HG03460 (cell line): ENCODE results near the gene VRK3.
"Not testable (repeated sequence)": the region's sequence is repeated elsewhere in the genome, so short reads cannot be mapped to it uniquely, and the experiment has no call there.

Experiments
- ATAC-seq: cut with Tn5 transposase; IDR thresholded peaks from one replicate; pipeline ENCODE4 v1.9.1; 2021; ENCODE audit not compliant: unreplicated experiment

The VRK3 gene, protein sequence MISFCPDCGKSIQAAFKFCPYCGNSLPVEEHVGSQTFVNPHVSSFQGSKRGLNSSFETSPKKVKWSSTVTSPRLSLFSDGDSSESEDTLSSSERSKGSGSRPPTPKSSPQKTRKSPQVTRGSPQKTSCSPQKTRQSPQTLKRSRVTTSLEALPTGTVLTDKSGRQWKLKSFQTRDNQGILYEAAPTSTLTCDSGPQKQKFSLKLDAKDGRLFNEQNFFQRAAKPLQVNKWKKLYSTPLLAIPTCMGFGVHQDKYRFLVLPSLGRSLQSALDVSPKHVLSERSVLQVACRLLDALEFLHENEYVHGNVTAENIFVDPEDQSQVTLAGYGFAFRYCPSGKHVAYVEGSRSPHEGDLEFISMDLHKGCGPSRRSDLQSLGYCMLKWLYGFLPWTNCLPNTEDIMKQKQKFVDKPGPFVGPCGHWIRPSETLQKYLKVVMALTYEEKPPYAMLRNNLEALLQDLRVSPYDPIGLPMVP

GRCh38 chr19:50025022-50025793 is at the start of gene VRK3:
Gene VRK3, minus strand, starts transcription at chr19:50025372. Its CDS starts 9,210 bp downstream, at chr19:50016162.
- ATAC-seq = peak; percentile 64

GRCh38 chr19:50068382-50068781 is 43.2 kb upstream of the VRK3 start:
- not testable (repeated sequence) for ATAC-seq

DNA sequence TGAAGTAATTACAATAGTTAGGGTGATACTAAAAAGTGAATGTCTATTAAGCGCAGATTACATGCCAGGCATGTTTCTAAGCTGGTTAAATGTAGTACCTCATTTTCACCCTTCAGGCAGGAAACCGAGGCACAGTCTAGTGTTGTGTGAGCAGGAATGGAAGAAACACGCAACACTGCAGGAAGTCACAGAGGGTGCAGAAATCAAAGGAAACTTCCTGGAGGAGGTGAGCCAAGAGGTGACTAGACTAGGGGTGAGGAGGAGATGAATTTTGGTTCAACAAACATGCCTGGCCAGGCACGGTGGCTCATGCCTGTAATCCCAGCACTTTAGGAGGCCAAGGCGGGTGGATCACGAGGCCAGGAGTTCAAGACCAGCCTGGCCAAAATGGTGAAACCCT is 42.4 kb upstream of the VRK3 start:
- ATAC-seq = no peak

DNA sequence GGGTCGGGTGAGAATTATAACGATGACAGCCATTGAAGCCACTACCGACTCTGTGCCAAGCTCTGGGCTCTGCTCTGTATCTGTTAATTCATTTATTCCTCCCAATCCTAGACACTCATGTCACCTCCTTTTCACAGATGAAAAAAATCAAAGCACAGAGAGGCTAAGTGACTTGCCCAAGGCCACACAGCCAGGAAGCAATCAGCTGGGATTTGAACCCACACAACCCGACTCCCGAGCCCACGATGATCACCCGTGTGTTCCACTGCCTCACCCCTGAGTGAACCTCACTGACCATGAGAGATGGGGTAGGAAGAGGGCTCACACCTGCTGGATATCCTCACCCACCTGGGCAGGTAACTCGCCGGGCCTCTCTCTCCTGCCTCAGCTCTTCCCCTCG is 40.8 kb upstream of the VRK3 start:
- ATAC-seq = no peak

DNA sequence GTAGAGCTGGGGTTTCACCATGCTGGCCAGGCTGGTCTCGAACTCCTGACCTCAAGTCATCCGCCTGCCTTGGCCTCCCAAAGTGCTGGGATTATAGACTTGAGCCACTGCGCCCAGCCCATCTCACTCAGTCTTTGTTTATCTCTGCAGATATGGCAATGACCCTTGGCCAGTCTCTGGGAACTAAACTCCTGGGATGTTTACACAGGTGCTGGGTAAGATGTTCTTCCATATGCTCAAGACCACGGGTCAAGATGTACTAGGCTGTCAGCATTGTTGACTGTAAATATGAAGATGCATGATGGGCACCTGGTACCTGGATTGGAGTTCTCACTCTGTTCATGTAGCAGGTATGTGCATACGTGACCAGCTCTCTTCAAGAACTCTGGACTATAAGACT is 36.5 kb upstream of the VRK3 start:
- no peak for ATAC-seq

DNA sequence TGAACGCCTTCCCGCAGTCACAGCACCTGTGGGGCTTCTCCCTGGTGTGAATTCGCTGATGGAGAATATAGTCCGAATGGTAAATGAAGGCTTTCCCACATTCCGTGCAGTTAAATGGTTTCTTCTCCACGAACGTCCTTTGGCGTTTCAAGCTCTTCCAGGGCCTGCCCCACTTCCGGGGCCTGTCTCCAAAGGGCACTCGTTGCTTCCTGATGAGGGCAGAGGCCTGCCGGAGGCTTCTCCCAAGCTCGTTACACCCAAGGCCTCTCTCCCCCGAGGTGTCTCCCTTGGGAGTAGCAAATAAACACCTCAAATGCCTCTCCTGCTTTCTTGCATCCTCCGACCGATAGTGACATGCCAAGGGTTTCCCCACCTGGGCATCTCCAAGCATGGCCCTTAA is 34.9 kb upstream of the VRK3 start:
- no peak for ATAC-seq

GRCh38 chr19:50059045-50059444 is 33.9 kb upstream of the VRK3 start:
- no peak for ATAC-seq

DNA sequence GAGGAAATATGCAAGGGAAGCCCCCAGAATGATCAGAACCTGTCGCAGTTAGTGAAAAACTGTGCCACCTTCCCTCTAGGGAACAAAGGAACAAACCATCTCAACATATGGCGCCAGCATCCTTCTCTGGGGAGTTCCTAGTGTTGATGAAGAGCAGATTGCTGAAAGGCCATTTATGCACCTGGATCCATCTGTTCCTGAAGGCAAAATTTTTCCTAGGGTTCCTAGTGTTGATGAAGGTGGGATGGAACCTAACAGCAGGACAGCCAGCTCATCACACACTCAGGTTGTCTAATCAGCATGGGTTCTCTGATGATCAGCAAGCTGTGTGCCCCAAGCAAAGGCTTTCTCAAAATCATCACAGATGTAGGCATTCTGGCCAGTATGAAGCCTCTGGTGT is 33.3 kb upstream of the VRK3 start:
- no peak for ATAC-seq

- ATAC-seq = no peak
These were observed 27.9 kb upstream of the VRK3 start for GRCh38 chr19:50053119-50053518.

DNA sequence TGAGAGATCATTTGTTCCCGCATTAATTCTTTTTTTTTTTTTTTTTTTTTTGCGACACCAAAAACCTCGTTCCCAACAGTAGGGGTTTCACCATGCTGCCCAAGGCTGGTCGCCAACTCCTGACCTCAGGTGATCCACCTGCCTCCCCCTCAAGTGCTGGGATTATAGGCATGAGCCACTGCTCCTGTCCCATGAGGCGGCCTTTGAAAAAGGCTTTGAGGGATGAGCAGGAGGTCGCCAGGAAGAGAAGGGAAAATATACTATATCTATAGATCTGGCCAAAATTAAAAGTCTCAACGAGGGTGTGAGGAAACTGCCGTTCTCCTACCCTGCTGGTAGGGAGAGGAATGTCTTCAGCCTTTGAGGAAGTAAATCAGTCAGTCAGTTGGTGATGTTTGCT is 26.8 kb upstream of the VRK3 start:
- no peak for ATAC-seq

- not testable (repeated sequence) for ATAC-seq
These were observed 26.2 kb upstream of the VRK3 start for GRCh38 chr19:50051228-50051895.

- ATAC-seq = no peak
These were observed 25.4 kb upstream of the VRK3 start for GRCh38 chr19:50050406-50051227.

DNA sequence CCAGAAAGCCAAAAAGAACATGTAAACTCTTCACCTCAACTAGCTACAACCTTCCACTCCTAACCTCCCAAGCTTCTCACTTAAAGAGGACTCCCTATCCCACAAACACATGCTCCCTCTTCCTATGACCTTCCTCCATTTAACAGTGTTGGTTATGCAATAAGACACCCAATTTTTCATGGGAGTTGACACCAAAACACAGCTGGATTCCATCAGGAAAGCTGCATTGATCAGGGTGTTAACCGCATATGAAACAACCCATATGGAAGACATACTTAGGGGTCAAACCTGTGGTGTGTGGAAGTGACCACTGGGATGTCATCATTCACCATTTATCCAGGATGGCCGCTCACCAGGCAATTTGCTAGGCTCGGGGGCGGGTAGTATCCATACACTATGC is 22.5 kb upstream of the VRK3 start:
- no peak for ATAC-seq

DNA sequence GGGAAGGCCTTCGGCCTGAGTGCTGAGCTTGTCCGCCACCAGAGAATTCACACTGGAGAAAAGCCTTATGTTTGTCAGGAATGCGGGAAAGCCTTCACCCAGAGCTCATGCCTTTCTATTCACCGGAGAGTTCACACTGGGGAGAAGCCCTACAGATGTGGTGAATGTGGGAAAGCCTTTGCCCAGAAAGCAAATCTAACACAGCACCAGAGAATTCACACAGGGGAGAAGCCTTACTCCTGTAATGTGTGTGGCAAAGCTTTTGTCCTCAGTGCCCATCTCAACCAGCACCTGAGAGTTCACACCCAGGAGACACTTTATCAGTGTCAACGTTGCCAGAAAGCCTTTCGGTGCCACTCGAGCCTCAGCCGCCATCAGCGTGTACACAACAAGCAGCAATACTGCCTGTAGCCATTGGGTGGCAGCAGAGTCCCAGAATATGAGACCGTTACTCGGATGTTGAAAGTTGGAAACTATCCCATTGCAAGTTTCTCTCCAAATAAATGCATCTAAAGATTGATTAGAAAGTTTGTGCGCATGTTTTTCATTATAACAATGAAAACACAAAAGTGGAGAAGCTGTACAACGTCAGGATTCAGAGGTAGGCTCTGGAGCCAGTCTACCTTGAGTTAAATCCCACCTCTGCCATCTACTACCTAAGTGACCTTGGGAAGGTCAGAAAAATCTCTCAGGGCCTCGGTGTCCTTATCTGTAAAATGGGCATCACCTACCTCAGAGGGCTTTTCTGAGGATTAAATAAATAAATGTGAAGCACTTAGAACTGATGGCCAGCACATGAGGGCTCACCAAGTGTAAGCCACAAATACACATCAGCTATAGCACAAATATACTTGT is 21.7 kb upstream of the VRK3 start:
- no peak for ATAC-seq

- ATAC-seq = no peak
These were observed 19.8 kb upstream of the VRK3 start for GRCh38 chr19:50044922-50045321.

- ATAC-seq = no peak
These were observed 18.8 kb upstream of the VRK3 start for GRCh38 chr19:50043967-50044366.

GRCh38 chr19:50042363-50043024 is 17.3 kb upstream of the VRK3 start:
- ATAC-seq = no peak

- ATAC-seq = no peak
These were observed 15.8 kb upstream of the VRK3 start for GRCh38 chr19:50040967-50041366.

- ATAC-seq = no peak
These were observed 14.8 kb upstream of the VRK3 start for GRCh38 chr19:50039968-50040367.
